Stimulated activated CD4-positive, alpha-beta T cell treated with anti-CD3 and anti-CD28 coated beads, TNF-alpha, amount 100 ng/mL, for 4 hours (primary cell): ENCODE results near the gene C3orf80.
"Not testable (repeated sequence)": the region's sequence is repeated elsewhere in the genome, so short reads cannot be mapped to it uniquely, and the experiment has no call there.

Experiments
- DNase-seq, 3 experiments: peaks; one replicate each; pipeline ENCODE4 v3.0.0-alpha.2; 2020; ENCODE audit warnings: low read depth in 3 of 3

C3orf80 gene

DNA sequence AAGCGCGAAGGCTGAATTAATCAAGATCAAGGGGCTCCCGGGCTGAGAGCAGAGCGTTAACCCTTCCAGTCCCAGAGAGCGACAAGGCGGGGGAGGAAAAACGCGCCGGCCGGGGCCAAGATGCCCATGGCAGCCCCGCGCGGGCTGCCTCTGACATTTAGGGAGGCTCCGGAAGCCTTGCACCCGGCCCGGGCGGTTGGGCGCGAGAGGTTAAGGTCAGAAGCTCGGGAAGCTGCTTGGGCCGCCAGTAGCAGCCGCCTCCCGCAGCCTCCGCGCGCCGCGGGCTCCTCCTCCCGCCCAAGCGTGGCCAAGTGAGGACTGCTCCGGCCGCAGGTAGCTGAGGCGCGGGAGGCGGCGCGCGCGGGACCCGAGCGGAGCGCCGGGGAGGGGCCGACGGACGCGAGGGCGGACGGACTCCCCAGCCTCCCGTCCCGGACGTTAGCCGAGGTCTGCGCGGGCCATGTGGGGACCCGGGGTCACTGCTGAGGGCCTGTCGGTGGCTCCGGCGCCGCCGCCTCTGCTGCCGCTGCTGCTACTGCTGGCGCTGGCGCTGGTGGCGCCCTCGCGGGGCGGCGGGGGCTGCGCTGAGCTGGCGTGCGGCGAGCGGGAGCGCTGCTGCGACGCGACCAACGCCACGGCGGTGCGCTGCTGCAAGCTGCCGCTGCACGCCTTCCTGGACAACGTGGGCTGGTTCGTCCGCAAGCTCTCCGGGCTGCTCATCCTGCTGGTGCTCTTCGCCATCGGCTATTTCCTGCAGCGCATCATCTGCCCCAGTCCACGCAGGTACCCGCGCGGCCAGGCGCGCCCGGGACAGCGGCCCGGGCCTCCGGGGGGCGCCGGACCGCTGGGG lies at the start of gene C3orf80:
TSS of gene C3orf80 (plus strand) at position 247 of the 850 bp plus-strand sequence. CDS start at position 461, 214 bp downstream.
- DNase-seq = peak in 1 of 3 experiments; percentile 13

DNA sequence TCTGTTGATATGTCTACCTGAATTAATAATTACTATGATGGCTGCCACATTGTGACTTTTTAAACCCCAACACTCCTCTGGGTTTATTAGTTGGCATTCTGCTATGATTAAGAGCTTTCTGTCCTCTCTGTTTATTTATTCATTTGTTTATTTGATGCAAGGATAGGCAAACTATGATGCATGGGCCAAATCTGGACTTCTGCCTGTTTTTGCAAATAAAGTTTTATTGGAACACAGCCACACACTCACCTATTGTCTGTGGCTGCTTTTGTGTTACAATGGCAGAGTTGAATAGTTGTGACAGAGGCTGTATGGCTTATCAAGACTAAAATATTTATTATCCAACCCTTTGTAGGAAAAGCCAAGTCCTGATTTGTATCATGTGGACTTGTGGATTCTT lies 48.3 kb upstream of the C3orf80 start:
- DNase-seq = no peak

DNA sequence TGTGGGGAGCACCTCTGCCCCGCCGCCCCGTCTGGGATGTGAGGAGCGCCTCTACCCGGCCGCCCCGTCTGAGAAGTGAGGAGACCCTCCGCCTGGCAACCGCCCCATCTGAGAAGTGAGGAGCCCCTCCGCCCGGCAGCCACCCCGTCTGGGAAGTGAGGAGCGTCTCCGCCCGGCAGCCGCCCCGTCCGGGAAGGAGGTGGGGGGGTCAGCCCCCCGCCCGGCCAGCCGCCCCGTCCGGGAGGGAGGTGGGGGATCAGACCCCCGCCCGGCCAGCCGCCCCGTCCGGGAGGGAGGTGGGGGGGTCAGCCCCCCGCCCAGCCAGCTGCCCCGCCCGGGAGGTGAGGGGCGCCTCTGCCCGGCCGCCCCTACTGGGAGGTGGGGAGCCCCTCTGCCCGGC lies 46.6 kb upstream of the C3orf80 start:
- DNase-seq = not testable (repeated sequence)

DNA sequence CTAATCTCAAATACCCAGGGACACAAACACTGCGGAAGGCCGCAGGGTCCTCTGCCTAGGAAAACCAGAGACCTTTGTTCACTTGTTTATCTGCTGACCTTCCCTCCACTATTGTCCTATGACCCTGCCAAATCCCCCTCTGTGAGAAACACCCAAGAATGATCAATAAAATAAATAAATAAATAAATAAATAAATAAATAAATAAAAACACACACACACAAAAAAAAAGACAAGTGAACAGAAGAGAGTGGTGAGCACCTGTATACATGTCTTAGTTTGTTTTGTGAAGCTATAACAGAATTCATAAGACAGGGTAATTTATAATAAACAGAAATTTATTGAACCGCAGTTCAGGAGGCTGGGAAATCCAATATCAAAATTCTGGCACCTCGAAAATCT lies 45.8 kb upstream of the C3orf80 start:
- DNase-seq = not testable (repeated sequence)

DNA sequence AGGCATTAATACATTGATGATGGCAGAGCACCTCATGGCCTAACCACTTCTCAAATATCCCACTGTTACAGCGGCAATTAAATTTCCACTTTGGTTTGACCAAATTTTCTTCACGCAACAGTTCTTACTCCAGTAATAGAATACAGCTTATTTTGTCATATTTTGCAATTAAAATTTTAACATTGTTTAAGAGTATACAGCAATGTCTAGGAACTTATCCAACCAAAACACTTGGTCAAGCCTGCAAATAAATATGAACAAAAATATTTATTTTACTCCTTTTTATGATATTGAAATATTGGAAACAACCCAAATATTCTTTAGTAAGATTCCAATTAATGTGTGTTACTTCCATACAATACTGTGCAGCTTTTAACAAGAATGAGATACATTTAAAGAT lies 45.3 kb upstream of the C3orf80 start:
- no peak for DNase-seq

DNA sequence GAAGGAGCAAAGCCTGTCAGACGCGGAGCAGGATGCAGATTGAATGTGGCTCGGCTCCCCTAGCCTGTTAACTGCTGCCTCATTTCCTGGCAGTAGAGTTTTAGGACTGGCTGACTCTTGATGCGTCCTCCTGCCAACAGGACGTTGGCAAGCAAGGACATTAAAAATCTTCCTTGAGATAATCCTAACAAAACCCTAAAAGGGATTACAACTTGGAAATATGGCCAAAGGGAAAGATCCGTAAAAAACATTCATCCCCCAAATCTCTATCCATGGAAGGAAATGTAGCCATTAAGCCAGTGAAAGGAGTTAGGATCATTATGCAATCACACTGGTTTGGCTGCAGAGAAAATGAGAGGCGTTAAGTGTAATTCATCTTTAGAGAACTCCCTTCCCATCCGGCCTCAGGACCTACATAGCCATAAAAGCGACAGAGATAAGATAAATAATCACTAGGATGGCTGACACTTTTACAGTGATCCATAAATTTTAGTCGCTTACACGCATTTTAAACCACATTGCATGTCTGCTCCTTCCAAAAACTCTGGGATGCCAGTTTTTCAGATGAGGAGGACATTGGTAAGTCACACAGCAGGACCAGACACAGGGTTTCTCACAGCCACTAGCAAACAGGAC lies 44.5 kb upstream of the C3orf80 start:
- no peak for DNase-seq

DNA sequence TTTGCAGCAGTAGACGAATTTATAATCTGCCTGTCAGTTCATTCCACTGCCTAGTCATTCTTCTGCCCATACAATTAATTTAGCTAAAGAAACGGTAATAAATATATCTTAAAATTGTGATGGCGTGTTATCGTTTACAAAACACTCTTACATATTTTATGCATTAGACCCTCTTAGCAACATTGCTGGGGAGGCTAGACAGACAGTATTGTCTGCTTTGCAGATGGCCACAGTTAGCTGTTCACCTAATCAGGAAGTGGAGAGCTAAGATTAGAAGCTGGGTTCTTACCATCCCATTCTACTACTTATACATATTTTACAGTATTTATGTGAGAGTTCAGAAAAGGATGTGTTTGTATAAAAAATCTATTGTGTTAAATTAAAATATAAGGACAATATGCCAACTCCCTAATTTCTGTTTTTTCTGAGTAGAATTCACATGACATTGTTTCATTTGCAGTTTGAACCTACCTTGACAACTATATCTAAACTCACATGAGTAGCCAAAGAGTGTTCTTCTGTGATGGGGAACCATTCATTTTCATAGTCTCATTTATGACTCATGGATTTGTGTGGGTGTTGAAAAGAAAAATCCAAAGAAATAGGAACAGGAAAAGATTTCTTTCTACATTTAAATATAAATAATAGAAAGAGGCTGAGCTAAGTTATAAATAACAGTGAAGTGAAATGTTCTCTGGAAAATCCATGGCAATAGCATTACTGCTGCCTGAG lies 41.7 kb upstream of the C3orf80 start:
- DNase-seq = no peak

DNA sequence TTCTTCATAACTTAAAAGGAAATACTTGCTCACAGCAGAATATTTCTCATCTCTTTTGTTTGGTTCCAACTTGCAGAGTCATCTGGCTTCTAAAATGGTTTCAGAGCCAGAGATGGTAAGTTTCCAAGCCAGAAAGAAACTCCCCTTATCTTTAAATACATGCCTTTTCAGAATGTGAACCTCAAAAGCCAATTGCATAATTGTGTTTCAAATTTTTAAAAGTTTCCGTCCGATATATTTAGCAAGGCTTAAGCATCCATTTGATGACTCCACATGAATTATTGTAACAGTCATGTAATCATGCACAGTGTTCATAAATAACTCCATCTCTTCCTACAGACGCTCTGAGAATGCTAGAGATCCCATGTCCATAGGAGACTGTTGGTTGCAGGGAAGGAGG lies 40.6 kb upstream of the C3orf80 start:
- no peak for DNase-seq

DNA sequence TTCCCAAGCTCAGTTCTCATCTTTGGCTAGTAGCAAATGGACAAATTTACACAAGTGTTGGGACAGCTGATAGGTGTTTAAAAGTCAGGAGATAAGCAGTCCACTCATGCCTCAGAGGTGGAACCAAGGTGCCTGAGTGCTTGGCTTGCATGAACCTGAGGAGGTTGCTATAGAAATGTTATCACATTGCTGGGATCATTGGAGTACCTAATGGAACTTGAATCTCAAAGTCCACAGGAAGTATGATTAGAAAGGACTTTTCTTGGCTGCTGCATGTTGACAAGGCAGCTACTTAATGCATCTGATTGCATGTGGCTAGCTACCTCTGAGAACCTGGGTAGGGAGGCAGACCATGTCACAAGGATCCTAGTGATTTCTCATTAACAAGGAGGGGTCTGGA lies 39.5 kb upstream of the C3orf80 start:
- DNase-seq = no peak

DNA sequence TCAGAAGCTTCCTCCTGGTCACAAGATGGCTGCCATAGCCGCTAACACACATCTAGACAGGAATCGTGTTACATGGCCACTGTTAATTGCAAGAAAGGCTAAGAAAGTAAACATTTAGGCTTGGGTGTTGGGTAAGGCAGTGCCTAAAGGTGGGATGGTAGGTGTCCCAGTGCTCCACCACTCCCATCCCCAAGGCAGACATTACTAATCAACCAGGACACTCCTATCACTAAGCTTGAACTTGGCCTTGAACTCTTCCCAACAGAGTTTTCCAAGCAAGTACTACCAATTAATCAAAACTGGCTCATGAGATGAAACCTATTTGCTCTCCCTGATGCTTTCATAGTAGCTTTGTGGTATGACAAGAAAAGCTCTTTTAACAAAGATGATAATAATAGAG lies 37.9 kb upstream of the C3orf80 start:
- no peak for DNase-seq

DNA sequence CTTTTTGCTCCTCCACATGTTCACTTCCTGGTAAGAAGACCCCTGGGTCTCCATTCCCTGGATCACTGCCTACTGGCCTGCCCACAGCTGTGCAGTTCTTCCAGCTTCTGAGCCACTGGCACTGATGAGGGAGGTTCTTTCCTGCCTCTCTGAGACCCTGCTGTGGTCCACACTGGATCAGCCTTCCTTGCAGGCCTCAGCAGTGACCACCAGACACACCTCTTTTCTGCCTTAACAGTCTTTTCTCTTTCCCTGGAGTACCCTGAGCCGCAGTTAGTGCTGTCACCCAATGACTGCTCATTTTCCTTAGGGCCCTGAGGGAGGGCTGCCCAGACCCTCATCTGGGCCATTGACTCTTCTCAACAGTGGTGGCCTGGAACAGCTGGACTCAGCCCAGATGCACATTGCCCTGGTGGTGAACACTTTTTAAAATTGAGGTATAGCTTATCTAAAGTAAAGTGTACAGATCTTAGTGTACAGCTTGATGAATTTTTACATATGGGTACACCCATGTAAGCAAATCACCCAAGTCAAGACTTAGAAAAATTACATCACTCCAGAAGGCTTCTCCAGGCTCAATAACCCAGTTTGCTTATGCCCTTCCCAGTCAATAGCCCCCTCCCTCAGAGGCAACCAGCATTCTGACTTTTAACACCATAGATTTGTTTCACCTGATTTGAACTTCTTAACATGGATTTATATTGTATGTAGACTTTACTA lies 32.8 kb upstream of the C3orf80 start:
- DNase-seq = no peak

DNA sequence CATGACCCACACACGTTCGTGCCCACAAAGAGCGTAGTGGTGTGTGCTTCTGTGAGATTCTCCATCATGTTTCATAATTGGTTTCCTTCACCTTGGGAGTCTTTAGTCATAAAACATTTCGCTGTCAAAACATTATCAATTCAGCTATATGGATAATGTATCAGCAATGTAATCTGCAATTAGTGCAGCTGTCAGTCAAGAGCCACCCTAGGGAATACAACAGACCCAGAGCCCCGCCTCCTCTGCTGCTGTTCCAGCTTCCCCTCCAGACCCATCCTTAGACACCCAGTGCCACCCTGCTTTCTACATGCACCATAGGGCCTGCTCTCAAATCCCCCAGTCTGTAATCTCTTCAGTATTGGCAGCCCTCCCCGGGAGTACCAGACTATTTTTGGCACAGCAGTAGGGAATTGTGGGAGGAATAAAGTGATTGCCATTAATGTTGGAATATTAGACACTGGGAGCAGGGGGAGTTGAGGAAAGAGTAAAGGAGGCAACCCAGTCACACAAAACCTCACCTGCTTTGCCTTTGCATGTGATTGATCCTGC lies 31.5 kb upstream of the C3orf80 start:
- no peak for DNase-seq

DNA sequence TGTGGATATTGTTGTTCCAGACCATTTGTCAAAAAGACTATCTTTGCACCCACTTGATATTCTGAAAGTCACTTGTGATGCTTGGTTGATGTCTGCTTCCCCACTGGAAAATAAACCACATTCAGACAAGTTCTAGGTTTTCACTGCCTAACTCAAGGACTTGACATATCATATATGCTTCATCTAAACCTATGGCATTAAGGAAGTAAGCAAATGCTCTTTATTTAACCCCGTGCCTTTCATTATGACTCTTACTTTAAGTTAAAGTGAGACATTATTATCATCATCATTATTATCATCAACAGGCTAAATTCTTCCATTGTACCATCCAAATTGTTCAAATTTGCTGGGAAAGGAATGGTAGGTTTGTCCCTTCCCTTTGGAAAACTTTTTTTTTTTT lies 30.8 kb upstream of the C3orf80 start:
- DNase-seq = no peak

DNA sequence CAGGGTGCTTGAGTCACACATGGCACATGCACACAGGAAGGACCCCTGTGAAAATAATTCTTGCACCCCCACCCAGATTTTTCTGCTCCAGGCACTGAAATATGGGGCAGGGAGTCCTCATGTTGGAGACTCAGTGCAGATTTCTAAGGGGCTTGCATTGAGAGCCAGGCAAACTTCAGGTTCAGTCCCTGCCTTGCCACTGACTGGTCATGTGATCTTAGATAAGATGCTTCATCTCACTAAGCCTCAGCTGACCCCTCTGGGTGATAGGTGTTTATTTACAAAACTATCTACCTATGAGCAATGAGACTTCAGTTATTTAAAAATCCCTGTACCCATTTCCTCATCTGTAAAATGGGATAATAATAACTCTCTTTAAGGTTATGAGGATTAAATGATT lies 30.1 kb upstream of the C3orf80 start:
- DNase-seq = no peak

DNA sequence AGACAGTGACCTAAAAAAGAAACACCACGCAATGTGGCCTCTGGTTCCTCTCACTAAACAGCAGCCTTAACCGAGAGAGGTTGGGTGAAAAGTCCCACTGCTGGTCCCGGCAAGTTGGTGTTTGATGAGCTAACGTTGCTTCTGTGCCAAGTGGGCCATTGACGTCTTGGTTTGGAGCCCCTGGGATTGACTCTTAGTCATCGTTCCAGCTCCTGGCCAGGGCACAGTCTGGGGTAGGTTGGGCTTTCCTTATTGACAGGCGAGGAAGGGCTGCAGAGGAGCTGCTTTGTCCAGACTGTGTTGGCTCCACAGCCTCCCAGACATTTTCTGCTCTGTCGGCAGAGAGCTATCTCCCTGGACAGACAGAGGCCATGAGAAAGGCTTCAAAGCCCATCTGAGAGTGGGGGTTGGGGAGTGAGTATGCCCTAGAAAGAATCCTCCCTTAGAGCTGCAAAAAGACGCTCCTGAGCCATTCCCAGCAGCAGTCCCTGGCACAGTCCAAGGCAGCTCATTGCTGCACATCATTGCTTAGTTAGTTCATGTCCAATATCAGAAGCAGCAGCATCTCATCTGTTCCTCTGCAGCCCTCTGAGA lies 28.6 kb upstream of the C3orf80 start:
- no peak for DNase-seq

DNA sequence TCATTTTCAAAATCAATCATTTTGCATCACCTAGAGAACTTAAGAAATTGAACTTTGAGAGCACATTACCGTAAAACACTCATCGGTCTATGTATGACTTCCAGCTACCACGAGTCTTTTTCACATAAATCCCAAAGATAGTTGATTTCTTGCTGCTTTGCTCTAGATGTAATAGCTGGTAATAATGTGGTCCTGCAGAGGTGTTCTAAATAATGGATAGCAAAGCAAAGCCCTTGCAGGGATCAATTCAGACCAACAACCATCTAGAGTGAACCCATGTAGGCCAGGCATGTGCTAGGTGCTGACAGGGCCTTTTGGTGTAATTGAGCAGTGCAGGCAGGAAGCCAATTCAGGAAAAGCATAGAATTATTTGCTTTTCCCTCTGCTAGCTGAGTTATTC lies 26.1 kb upstream of the C3orf80 start:
- DNase-seq = no peak

DNA sequence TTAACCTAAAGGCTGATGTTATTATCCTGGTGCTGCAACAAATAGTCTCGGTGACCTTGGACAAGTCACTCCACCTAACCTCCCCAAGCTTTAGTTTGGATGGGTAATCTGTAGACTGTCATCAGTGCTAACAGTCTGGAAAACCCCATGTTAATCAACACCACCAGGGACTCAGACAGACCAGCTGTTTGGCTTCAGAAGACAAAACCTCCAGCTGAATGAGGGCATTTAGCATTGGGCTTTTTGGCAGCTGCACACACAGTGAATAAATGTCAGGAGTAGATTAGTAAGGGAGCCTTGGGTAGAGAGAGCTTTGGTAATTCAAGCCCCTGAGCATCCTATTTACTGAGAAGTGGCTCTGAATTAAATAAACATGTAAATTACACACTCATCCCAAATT lies 24.9 kb upstream of the C3orf80 start:
- no peak for DNase-seq

DNA sequence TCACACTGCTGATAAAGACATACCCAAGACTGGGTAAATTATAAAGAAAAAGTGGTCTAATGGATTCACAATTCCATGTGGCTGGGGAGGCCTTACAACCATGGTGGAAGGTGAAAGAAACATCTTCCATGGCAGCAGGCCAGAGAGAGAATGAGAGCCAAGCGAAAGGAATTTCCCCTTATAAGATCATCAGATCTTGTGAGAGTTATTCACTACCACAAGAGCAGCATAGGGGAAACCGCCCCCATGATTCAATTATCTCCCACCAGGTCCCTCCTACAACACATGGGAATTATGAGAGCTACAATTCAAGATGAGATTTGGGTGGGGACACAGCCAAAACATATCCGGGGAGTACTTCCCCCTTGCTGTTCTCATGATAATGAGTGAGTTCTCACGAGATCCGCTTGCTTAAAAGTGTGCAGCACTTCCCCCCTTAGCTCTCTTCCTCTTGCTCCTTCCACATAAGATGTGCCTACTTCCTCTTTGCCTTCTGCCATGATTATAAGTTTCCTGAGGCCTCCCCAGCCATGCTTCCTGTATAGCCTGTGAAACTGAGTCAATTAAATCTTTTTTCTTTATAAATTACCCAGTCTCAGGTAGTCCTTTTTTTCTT lies 20.7 kb upstream of the C3orf80 start:
- not testable (repeated sequence) for DNase-seq

DNA sequence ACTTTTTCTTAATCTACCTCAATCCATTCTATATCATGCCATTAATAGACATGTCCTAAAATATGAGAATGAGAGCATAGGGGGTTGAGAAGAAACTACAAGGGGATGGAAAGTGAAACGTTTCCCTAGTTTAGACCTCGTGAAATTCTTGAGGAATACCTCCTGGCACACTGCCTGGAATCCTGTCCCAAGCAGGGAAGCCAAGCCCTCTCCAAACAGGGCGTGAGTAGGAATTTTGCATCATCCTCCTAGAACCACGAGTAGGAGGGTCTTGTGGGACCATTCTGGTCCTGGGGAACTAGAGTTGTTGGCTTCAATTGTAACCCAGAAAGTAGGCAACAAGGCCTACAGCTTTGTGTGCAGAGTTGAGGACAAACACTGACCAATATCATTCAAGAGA lies 19.6 kb upstream of the C3orf80 start:
- no peak for DNase-seq

DNA sequence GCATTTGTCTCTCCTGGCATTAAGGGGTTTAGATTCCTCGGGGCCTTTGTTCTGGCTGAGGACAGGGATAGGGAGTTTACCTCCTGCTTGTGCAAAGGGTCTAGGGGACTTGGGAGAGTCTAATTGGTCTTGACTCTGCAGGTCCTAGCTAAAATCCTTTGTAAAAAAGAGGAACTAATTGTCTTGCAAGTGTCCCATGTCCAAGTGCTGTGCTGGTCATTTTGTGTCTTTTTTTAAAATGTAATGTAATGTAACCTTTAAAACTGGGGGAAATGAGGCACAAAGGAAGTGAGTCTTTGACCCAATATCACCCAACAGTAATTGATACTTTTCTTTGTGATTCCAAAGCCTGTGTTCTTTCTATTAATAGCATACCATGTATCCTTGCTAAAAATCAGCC lies 14.9 kb upstream of the C3orf80 start:
- DNase-seq = no peak

DNA sequence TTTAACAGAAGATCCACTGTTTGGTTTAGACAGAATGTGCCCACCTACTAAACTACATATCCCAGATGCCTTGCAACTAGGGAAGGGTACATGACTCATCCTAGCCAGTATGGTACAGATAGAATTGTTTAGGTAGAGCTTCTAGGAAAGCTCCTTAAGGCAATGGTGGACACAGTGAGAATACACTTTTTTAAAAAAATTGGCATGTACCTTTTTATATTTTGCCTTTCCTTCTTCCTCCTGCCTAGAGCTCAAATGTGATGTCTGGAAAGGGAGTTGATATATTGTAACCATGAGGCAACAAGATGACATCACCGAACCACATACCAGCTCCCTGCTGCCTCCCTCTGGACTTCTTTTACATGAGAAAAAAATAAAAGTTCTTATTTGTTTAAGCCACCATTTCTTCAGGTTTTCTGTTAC lies 14.4 kb upstream of the C3orf80 start:
- no peak for DNase-seq
